ENCODE data around the gene TRPM4. TPM values are rescaled to one million over a fixed set of nuclear protein-coding genes. Genes with fewer than 3 reads are reported as not detected.

The TRPM4 gene
- total and polyA plus RNA-seq, 2 of the 13 experiments (the other 11 are each of a cell fraction or from before 2014, with no cell fraction given): 1.9 to 4.3 TPM

DNA sequence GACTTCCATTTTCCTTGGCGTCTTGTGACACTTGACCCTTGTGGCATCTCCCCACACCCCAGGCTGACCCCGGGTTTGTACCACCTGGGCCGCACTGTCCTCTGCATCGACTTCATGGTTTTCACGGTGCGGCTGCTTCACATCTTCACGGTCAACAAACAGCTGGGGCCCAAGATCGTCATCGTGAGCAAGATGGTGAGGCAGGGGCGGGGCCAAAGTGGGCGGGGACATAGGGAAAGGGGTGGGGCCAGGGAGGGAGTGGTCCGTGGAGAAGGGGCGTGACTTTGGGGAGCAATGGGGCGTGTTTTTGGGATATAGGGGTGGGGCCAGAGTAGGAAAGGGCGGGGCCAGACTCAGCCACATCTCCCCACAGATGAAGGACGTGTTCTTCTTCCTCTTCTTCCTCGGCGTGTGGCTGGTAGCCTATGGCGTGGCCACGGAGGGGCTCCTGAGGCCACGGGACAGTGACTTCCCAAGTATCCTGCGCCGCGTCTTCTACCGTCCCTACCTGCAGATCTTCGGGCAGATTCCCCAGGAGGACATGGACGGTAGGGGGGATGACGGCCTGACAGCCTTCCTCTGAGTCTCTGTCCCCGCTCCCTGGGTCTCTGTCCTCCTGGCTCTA, 42.8 kb downstream of the TRPM4 start:
- Histone ChIP-seq H4K20me1 (ENCODE audit: insufficient read depth, low read length) (no peaks in the 10 kb centered on the region), H3K27me3 (ENCODE audit: control insufficient read depth in 1 of 2, insufficient read depth in 2 of 2, low read length in 2 of 2) (no peaks in the 10 kb centered on the region; a peak in 1 of 5 replicates), H3K4me2 (ENCODE audit: low read depth, low read length) (no peak overlapping the region), H3K9me3 (ENCODE audit: low read length) (no peaks in the 10 kb centered on the region), H2AFZ (ENCODE audit: low read length) (no peak overlapping the region), H3K9ac (ENCODE audit: insufficient read depth, low read depth, low read length) (no peak overlapping the region), H3K27ac (ENCODE audit: extremely low read length, insufficient read depth, low read length) (no peak overlapping the region), H3K36me3 (replicated peaks in 1 of 2; ENCODE audit: control insufficient read depth in 1 of 2, insufficient read depth in 2 of 2, low read length in 2 of 2) (no peaks in the 10 kb centered on the region), H3K4me3 (replicated peaks in 1 of 3; ENCODE audit: insufficient read depth in 1 of 3, low read depth in 2 of 3, low read length in 3 of 3) (no peak overlapping the region), H3K4me1 (ENCODE audit: insufficient read depth, low read length) (peaks cover 13% of the 10 kb centered on the region), H3K79me2 (ENCODE audit: insufficient read depth, low read length) (no peaks in the 10 kb centered on the region)
- in situ Hi-C loops (cut with HindIII; ENCODE audit: extremely low pct_ligation_motif_present, low pct_unique_long_range_greater_than_20kb) (no loop called here), intact Hi-C loops (cut with micrococcal nuclease; ENCODE audit: unreplicated experiment) (loop anchor here (10.0 kb wide), 1 partner anchor 46 kb away; the partner anchor contains the start of genes HRC and TRPM4)
- no peak for FAIRE-seq
- ChIA-PET POLR2A (no interaction called here), CTCF (ENCODE audit: low intra/inter-chr PET ratio, low total read pairs) (no interaction called here)
- ATAC-seq: no peak
- 86% methylated on average over 20 of the region's 29 CpGs for WGBS (ENCODE audit: low lambda C conversion rate)
- BruUV-seq (replicated peaks): no TSS peak
- no peak for DNase-seq (ENCODE audit: low spot score)
- TF ChIP-seq MATR3 (CRISPR knock-in tag; IDR thresholded peaks at IDR 0.05): no peak
- TF ChIP-seq SYNCRIP (IDR thresholded peaks at IDR 0.05; ENCODE audit: insufficient read depth, low read depth, low read length): no peak
- no peak for TF ChIP-seq KDM3A (CRISPR knock-in tag; IDR thresholded peaks at IDR 0.05; ENCODE audit: low read depth)
- TF ChIP-seq BHLHE40 (IDR thresholded peaks at IDR 0.05; ENCODE audit: low read length): no peak
- TF ChIP-seq, protein P1, sequence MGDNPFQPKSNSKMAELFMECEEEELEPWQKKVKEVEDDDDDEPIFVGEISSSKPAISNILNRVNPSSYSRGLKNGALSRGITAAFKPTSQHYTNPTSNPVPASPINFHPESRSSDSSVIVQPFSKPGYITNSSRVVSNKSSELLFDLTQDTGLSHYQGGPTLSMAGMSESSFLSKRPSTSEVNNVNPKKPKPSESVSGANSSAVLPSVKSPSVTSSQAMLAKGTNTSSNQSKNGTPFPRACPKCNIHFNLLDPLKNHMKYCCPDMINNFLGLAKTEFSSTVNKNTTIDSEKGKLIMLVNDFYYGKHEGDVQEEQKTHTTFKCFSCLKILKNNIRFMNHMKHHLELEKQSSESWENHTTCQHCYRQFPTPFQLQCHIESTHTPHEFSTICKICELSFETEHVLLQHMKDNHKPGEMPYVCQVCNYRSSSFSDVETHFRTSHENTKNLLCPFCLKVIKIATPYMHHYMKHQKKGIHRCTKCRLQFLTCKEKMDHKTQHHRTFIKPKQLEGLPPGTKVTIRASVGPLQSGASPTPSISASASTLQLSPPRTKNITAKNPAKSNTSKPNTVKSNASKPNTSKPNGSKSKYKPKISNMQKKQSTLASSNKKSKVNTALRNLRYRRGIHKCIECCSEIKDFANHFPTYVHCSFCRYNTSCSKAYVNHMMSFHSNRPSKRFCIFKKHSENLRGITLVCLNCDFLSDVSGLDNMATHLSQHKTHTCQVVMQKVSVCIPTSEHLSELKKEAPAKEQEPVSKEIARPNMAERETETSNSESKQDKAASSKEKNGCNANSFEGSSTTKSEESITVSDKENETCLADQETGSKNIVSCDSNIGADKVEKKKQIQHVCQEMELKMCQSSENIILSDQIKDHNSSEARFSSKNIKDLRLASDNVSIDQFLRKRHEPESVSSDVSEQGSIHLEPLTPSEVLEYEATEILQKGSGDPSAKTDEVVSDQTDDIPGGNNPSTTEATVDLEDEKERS (CRISPR knock-in tag; IDR thresholded peaks at IDR 0.05): no peak
- TF ChIP-seq NFIC (IDR thresholded peaks at IDR 0.05; ENCODE audit: low read length): no peak
- TF ChIP-seq SNAI1 (CRISPR knock-in tag; IDR thresholded peaks at IDR 0.05; ENCODE audit: borderline replicate concordance): no peak
- TF ChIP-seq, protein P2, sequence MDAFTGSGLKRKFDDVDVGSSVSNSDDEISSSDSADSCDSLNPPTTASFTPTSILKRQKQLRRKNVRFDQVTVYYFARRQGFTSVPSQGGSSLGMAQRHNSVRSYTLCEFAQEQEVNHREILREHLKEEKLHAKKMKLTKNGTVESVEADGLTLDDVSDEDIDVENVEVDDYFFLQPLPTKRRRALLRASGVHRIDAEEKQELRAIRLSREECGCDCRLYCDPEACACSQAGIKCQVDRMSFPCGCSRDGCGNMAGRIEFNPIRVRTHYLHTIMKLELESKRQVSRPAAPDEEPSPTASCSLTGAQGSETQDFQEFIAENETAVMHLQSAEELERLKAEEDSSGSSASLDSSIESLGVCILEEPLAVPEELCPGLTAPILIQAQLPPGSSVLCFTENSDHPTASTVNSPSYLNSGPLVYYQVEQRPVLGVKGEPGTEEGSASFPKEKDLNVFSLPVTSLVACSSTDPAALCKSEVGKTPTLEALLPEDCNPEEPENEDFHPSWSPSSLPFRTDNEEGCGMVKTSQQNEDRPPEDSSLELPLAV (CRISPR knock-in tag; conservative IDR thresholded peaks at IDR 0.05; ENCODE audit: low read depth): no peak
- TF ChIP-seq GLI4 (CRISPR knock-in tag; IDR thresholded peaks at IDR 0.05; ENCODE audit: borderline replicate concordance): no peak
- TF ChIP-seq, protein P3, sequence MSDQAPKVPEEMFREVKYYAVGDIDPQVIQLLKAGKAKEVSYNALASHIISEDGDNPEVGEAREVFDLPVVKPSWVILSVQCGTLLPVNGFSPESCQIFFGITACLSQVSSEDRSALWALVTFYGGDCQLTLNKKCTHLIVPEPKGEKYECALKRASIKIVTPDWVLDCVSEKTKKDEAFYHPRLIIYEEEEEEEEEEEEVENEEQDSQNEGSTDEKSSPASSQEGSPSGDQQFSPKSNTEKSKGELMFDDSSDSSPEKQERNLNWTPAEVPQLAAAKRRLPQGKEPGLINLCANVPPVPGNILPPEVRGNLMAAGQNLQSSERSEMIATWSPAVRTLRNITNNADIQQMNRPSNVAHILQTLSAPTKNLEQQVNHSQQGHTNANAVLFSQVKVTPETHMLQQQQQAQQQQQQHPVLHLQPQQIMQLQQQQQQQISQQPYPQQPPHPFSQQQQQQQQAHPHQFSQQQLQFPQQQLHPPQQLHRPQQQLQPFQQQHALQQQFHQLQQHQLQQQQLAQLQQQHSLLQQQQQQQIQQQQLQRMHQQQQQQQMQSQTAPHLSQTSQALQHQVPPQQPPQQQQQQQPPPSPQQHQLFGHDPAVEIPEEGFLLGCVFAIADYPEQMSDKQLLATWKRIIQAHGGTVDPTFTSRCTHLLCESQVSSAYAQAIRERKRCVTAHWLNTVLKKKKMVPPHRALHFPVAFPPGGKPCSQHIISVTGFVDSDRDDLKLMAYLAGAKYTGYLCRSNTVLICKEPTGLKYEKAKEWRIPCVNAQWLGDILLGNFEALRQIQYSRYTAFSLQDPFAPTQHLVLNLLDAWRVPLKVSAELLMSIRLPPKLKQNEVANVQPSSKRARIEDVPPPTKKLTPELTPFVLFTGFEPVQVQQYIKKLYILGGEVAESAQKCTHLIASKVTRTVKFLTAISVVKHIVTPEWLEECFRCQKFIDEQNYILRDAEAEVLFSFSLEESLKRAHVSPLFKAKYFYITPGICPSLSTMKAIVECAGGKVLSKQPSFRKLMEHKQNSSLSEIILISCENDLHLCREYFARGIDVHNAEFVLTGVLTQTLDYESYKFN (CRISPR knock-in tag; conservative IDR thresholded peaks at IDR 0.05): no peak
- no peak for TF ChIP-seq PAWR (CRISPR knock-in tag; IDR thresholded peaks at IDR 0.05; ENCODE audit: borderline replicate concordance)
- TF ChIP-seq ZNF775 (CRISPR knock-in tag; IDR thresholded peaks at IDR 0.05; ENCODE audit: borderline replicate concordance): no peak

Measured in HepG2 (cell line).